Measurements from ENCODE around the gene B3GLCT.

DNA sequence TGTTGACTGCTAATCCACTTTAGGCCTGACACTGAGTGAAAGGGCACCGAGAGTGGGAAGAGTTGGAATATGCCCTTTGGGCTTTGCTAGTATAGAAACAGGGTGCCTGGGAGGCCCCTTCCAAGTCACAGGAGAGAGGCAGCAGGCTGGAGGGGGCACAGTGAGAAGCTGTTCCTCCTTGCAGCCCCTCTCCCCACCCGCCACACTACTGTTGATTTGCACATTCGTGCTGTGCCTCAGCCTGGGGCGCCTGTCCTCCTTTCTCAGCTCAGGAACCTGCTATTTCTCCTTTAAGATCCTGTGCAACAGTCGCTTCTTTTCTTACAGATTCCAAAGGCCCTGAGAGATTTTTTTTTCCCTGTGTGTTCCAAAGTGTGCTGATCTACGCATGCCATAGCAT lies 2.8 kb upstream of the B3GLCT start:
- TF ChIP-seq, protein P1, sequence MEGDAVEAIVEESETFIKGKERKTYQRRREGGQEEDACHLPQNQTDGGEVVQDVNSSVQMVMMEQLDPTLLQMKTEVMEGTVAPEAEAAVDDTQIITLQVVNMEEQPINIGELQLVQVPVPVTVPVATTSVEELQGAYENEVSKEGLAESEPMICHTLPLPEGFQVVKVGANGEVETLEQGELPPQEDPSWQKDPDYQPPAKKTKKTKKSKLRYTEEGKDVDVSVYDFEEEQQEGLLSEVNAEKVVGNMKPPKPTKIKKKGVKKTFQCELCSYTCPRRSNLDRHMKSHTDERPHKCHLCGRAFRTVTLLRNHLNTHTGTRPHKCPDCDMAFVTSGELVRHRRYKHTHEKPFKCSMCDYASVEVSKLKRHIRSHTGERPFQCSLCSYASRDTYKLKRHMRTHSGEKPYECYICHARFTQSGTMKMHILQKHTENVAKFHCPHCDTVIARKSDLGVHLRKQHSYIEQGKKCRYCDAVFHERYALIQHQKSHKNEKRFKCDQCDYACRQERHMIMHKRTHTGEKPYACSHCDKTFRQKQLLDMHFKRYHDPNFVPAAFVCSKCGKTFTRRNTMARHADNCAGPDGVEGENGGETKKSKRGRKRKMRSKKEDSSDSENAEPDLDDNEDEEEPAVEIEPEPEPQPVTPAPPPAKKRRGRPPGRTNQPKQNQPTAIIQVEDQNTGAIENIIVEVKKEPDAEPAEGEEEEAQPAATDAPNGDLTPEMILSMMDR (IDR thresholded peaks at IDR 0.05 in 8 of 11, conservative IDR thresholded peaks at IDR 0.05 in 3 of 11): no peak
- TF ChIP-seq POLR2A (IDR thresholded peaks at IDR 0.05) (no peak), POLR2AphosphoS5 (IDR thresholded peaks at IDR 0.05) (no peak)

All from spleen (tissue), 7 donors.